Measurements from ENCODE around the gene MED12. TPM values are rescaled to one million over a fixed set of nuclear protein-coding genes. Genes with fewer than 3 reads are reported as not detected.

The MED12 gene
- total RNA-seq, 1 donor from 2014 or later, result 23.2 TPM

DNA sequence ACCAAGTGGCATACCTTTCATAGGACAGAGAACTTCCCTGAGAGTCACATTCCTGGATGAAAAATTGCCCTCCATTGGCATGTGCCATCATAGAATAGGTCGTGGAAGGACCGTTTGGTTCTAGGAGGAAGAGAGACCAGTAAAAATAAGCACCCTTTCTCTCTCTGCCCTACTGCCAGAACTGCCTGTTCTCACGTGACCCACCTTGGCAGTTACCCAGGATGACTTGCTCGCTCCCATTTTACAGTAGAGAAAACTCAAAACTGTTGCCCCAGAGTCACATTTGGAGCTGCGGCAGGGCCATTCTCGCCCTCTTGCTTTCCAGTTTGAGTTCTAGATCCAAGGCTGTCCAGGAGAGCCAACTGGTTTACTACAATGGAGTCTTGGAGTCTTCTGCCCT lies 25.1 kb downstream of the MED12 start:
- no peak overlapping the region for H3K4me3 ChIP-seq
- DNase-seq, result peak; percentile 29
- H3K4me1 ChIP-seq, result peaks cover 6% of the 10 kb centered on the region
- H3K36me3 ChIP-seq, result peaks cover 16% of the 10 kb centered on the region
- H3K9me3 ChIP-seq (replicated peaks), result no peaks in the 10 kb centered on the region
- H3K27me3 ChIP-seq (ENCODE audit: low read depth), result no peaks in the 10 kb centered on the region
- H3K27ac ChIP-seq (replicated peaks), result no peak overlapping the region
- TF ChIP-seq, protein P1, sequence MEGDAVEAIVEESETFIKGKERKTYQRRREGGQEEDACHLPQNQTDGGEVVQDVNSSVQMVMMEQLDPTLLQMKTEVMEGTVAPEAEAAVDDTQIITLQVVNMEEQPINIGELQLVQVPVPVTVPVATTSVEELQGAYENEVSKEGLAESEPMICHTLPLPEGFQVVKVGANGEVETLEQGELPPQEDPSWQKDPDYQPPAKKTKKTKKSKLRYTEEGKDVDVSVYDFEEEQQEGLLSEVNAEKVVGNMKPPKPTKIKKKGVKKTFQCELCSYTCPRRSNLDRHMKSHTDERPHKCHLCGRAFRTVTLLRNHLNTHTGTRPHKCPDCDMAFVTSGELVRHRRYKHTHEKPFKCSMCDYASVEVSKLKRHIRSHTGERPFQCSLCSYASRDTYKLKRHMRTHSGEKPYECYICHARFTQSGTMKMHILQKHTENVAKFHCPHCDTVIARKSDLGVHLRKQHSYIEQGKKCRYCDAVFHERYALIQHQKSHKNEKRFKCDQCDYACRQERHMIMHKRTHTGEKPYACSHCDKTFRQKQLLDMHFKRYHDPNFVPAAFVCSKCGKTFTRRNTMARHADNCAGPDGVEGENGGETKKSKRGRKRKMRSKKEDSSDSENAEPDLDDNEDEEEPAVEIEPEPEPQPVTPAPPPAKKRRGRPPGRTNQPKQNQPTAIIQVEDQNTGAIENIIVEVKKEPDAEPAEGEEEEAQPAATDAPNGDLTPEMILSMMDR (IDR thresholded peaks at IDR 0.05; ENCODE audit: borderline replicate concordance), result no peak
- intact Hi-C loops (cut with micrococcal nuclease), result no loop called here

DNA sequence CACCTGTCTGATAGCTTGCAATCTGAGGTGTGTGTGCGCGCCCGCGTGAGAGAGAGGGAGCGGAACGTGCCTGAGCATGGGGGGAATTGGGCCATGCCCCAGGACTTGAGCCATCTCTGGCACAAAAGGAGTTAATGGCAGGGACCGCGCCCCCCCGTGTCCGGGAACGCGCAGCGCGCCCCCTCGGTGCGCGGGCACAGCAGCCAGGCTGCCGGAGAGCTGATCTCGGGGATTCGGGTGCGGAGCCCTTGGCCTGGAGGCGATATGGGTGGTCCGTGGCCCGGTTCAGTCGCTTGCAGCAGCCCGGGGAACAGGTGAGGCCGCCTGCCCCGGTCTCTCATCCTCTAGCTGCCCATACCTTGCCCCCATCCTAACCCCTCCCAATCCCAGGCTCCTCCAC lies 26.3 kb downstream of the MED12 start, which contains the start of gene NLGN3:
NLGN3 (plus strand) TSS at position 191 of the 400 bp plus-strand sequence. CDS start 2,909 bp downstream, outside the sequence.
- no peaks in the 10 kb centered on the region for H3K27me3 ChIP-seq (ENCODE audit: low read depth)
- H3K36me3 ChIP-seq, result peaks cover 7% of the 10 kb centered on the region
- no peak within 1 kb of the TSS for H3K27ac ChIP-seq (replicated peaks)
- TF ChIP-seq, protein P1 (IDR thresholded peaks at IDR 0.05; ENCODE audit: borderline replicate concordance), result no peak
- intact Hi-C loops (cut with micrococcal nuclease), result no loop called here
- H3K4me3 ChIP-seq, result peak within 1 kb of the TSS; percentile 44
- H3K9me3 ChIP-seq (replicated peaks), result no peaks in the 10 kb centered on the region
- peaks cover 6% of the 10 kb centered on the region for H3K4me1 ChIP-seq
- DNase-seq, result no peak

DNA sequence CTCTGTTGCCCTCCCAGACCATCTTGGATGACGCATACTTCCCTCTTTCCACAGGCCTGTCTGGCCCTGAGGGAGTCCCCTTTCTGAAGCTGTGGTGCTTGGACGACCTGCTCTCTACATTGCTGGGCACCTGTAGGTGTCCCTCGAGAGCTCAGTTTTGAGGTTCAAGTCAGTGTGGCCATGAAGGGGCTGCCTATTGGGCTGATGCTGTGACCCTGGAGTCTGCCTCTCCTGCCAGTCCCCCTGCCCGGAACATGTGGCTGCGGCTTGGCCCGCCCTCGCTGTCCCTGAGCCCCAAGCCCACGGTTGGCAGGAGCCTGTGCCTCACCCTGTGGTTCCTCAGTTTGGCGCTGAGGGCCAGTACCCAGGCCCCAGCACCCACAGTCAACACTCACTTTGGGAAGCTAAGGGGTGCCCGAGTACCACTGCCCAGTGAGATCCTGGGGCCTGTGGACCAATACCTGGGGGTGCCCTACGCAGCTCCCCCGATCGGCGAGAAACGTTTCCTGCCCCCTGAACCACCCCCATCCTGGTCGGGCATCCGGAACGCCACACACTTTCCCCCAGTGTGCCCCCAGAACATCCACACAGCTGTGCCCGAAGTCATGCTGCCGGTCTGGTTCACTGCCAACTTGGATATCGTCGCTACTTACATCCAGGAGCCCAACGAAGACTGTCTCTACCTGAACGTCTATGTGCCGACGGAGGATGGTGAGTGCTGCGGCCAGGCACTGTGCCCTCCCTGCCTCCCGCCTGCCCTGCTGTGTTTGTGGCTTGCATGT lies 29.3 kb downstream of the MED12 start:
- Histone ChIP-seq H3K4me3 (no peak overlapping the region), H3K9me3 (replicated peaks) (no peaks in the 10 kb centered on the region), H3K27ac (replicated peaks) (no peak overlapping the region), H3K36me3 (no peaks in the 10 kb centered on the region), H3K27me3 (ENCODE audit: low read depth) (no peaks in the 10 kb centered on the region), H3K4me1 (peaks cover 6% of the 10 kb centered on the region)
- TF ChIP-seq, protein P1 (IDR thresholded peaks at IDR 0.05; ENCODE audit: borderline replicate concordance), result no peak
- DNase-seq, result no peak
- intact Hi-C loops (cut with micrococcal nuclease), result no loop called here

DNA sequence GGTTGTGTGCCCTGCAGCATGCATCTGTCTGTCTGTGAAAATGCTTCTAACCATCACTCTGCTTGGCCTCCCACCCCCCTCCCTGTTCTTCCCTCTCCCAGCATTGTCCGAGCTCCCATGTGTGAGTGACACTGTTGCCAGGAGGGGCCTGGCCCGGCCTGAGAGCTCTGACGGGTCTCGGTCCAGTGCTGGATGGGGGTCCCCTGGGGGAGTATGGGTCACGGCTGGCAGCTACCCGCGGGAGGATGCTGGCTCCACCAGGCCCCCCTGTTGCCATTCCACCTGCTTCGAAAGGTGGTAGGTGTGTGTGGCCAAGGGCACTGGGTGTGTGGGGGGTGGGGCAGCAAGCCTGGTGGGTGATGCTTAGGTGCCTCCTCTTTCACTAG lies 29.9 kb downstream of the MED12 start:
- H3K27ac ChIP-seq (replicated peaks), result no peak overlapping the region
- TF ChIP-seq, protein P1 (IDR thresholded peaks at IDR 0.05; ENCODE audit: borderline replicate concordance), result no peak
- no peaks in the 10 kb centered on the region for H3K9me3 ChIP-seq (replicated peaks)
- H3K4me3 ChIP-seq, result no peak overlapping the region
- H3K4me1 ChIP-seq, result peaks cover 6% of the 10 kb centered on the region
- no peaks in the 10 kb centered on the region for H3K27me3 ChIP-seq (ENCODE audit: low read depth)
- DNase-seq, result no peak
- H3K36me3 ChIP-seq, result no peaks in the 10 kb centered on the region
- intact Hi-C loops (cut with micrococcal nuclease), result no loop called here

DNA sequence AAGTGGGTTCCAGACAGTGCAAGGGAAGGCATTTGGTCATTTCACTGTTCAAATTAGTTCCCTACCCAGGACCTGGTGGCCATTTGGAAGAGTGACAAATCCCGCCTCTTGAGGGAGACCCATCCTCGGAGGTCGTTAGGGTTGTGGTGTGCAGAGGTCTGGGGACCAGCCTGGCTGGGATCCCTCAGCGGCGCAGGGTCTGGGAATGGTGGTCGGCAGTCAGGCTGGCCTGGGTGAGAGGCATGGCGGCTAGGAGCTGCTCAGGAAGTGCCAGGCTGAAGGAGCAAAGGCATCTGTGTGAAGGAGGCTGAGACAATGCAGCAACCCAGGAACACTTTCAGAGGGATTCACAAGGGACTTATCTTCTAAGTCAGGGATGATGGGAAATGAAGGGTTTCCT lies 33.0 kb downstream of the MED12 start:
- intact Hi-C loops (cut with micrococcal nuclease), result no loop called here
- Histone ChIP-seq H3K36me3 (no peaks in the 10 kb centered on the region), H3K27me3 (ENCODE audit: low read depth) (no peaks in the 10 kb centered on the region), H3K9me3 (replicated peaks) (no peaks in the 10 kb centered on the region), H3K27ac (replicated peaks) (no peak overlapping the region), H3K4me3 (no peak overlapping the region), H3K4me1 (no peaks in the 10 kb centered on the region)
- DNase-seq, result no peak
- TF ChIP-seq, protein P1 (IDR thresholded peaks at IDR 0.05; ENCODE audit: borderline replicate concordance), result no peak
